Mammary epithelial cell (primary cell): ENCODE results near the gene TRIM2.

Source experiments
- CTCF ChIP-seq, 2 donors: IDR thresholded peaks in 1 of 2; conservative IDR thresholded peaks in 1 of 2; 2 replicates each; pipeline ENCODE4 v1.5.1; 2011 to 2012; ENCODE audit warnings: inconsistent platforms in 2 of 2, low read length in 2 of 2, mild to moderate bottlenecking in 2 of 2, control low read depth in 1 of 2, low read depth in 1 of 2; ENCODE audit not compliant: insufficient read depth in 1 of 2; ENCODE audit errors: extremely low read depth in 1 of 2
- EZH2 ChIP-seq: IDR thresholded peaks from 2 replicates; pipeline ENCODE4 v1.6.1; 2012; ENCODE audit warnings: low read length, inconsistent platforms, borderline replicate concordance

DNA sequence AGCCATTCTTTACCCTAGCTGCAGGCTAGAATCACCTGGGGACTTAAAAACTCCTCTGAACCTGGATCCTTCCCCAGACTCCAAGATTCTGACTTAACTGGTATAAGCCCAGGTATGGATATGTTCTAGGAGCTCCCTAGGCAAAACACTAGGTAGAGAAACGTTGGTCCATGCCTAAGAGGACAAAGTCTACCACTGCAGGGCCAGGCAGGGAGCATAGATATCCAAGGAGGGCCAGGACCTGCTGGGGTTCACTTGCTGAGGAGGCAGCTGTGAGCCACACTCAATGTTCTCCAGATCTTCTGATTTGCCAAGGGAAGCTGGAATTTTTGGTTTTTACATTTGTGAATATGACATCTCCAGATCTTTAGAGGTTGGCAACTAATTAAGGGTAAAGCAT lies 48.6 kb upstream of the TRIM2 start:
- TF ChIP-seq CTCF (conservative IDR thresholded peaks at IDR 0.05 in 1 of 2, IDR thresholded peaks at IDR 0.05 in 1 of 2; ENCODE audit: extremely low read depth in 1 of 2, insufficient read depth in 1 of 2, low read depth in 1 of 2, low read length in 2 of 2) (no peak), EZH2 (no peak)
